SK-N-SH treated with all-trans-retinoic acid at 6 μM for 48 hours (cell line): ENCODE measurements around the gene FAM237B.

Experiments
- ATAC-seq: fragments of 200-7000 bp; cut with Tn5 transposase; 3 replicates; pipeline ENCODE4 v1.9.1; 2020; ENCODE audit warnings: mild to moderate bottlenecking, moderate library complexity
- ARNTL ChIP-seq: fragments of 450-650 bp; formaldehyde crosslinking; IDR thresholded peaks from 2 replicates; pipeline ENCODE4 v1.5.0; 2020; ENCODE audit warnings: low read depth, mild to moderate bottlenecking, moderate library complexity, borderline replicate concordance
- BACH2 ChIP-seq: fragments of 250-450 bp; sonication (Bioruptor Pico); IDR thresholded peaks from 2 replicates; pipeline ENCODE4 v1.9.0; 2021; ENCODE audit warnings: mild to moderate bottlenecking, borderline replicate concordance
- CREB5 ChIP-seq: fragments of 250-450 bp; sonication (Bioruptor Pico); IDR thresholded peaks from 2 replicates; pipeline ENCODE4 v1.5.1; 2020; ENCODE audit warnings: low read depth, mild to moderate bottlenecking, moderate library complexity
- CSDC2 ChIP-seq: fragments of 250-450 bp; sonication (Bioruptor Pico); IDR thresholded peaks from 2 replicates; pipeline ENCODE4 v1.5.0; 2020; ENCODE audit warnings: mild to moderate bottlenecking, moderate library complexity
- CSRNP3 ChIP-seq: fragments of 250-450 bp; sonication (Bioruptor Pico); IDR thresholded peaks from 2 replicates; pipeline ENCODE4 v1.5.1; 2021; ENCODE audit warnings: mild to moderate bottlenecking, moderate library complexity
- ESRRG ChIP-seq: fragments of 250-450 bp; sonication (Bioruptor Pico); IDR thresholded peaks from 2 replicates; pipeline ENCODE4 v1.6.1; 2021; ENCODE audit warnings: mild to moderate bottlenecking
- GLIS3 ChIP-seq: fragments of 250-450 bp; sonication (Bioruptor Pico); IDR thresholded peaks from 2 replicates; pipeline ENCODE4 v1.5.0; 2020; ENCODE audit warnings: mild to moderate bottlenecking, moderate library complexity
- ISL1 ChIP-seq: fragments of 250-450 bp; sonication (Bioruptor Pico); IDR thresholded peaks from 2 replicates; pipeline ENCODE4 v2.1.2; 2022; ENCODE audit warnings: mild to moderate bottlenecking, moderate library complexity
- OSR1 ChIP-seq: fragments of 250-450 bp; sonication (Bioruptor Pico); IDR thresholded peaks from 2 replicates; pipeline ENCODE4 v1.8.0; 2022; ENCODE audit warnings: moderate library complexity, mild to moderate bottlenecking, inconsistent platforms
- POU6F1 ChIP-seq: fragments of 250-450 bp; sonication (Bioruptor Pico); IDR thresholded peaks from 2 replicates; pipeline ENCODE4 v1.8.0; 2021; ENCODE audit warnings: low read depth, mild to moderate bottlenecking, moderate library complexity, borderline replicate concordance
- PPARA ChIP-seq: fragments of 250-450 bp; sonication (Bioruptor Pico); IDR thresholded peaks from 2 replicates; pipeline ENCODE4 v1.5.0; 2020; ENCODE audit warnings: mild to moderate bottlenecking, borderline replicate concordance
- RARB ChIP-seq: fragments of 250-450 bp; sonication (Bioruptor Pico); IDR thresholded peaks from 2 replicates; pipeline ENCODE4 v1.8.0; 2021; ENCODE audit warnings: mild to moderate bottlenecking, moderate library complexity
- SNAI2 ChIP-seq: fragments of 250-450 bp; sonication (Bioruptor Pico); IDR thresholded peaks from 2 replicates; pipeline ENCODE4 v1.5.0; 2020; ENCODE audit warnings: mild to moderate bottlenecking, moderate library complexity
- TCF4 ChIP-seq: fragments of 250-450 bp; sonication (Bioruptor Pico); IDR thresholded peaks from 2 replicates; pipeline ENCODE4 v1.8.0; 2021; ENCODE audit warnings: mild to moderate bottlenecking, moderate library complexity, borderline replicate concordance
- TOX ChIP-seq: fragments of 250-450 bp; sonication (Bioruptor Pico); IDR thresholded peaks from 2 replicates; pipeline ENCODE4 v1.8.0; 2021; ENCODE audit warnings: mild to moderate bottlenecking, moderate library complexity, borderline replicate concordance
- ZC3H10 ChIP-seq: fragments of 250-450 bp; sonication (Bioruptor Pico); IDR thresholded peaks from 2 replicates; pipeline ENCODE4 v1.5.1; 2021; ENCODE audit warnings: mild to moderate bottlenecking, moderate library complexity
- ZFP3 ChIP-seq: fragments of 250-450 bp; sonication (Bioruptor Pico); IDR thresholded peaks from 2 replicates; pipeline ENCODE4 v1.5.0; 2020; ENCODE audit warnings: mild to moderate bottlenecking, moderate library complexity
- ZFP30 ChIP-seq: fragments of 450-650 bp; formaldehyde crosslinking; IDR thresholded peaks from 2 replicates; pipeline ENCODE4 v1.5.0; 2022; ENCODE audit warnings: mild to moderate bottlenecking, moderate library complexity
- ZNF565 ChIP-seq: fragments of 450-650 bp; formaldehyde crosslinking; conservative IDR thresholded peaks from 2 replicates; pipeline ENCODE4 v1.5.0; 2020; ENCODE audit warnings: low read depth, mild to moderate bottlenecking, moderate library complexity
- ZNF70 ChIP-seq: fragments of 450-650 bp; formaldehyde crosslinking; IDR thresholded peaks from 2 replicates; pipeline ENCODE4 v1.5.0; 2020; ENCODE audit warnings: mild to moderate bottlenecking, moderate library complexity
- ZNF8 ChIP-seq: fragments of 450-650 bp; formaldehyde crosslinking; IDR thresholded peaks from 2 replicates; pipeline ENCODE4 v1.5.0; 2020; ENCODE audit warnings: mild to moderate bottlenecking, moderate library complexity

The FAM237B gene

GRCh38 chr7:90309872-90310271, 11.2 kb downstream of the FAM237B start:
- no peak for ATAC-seq
- TF ChIP-seq ISL1 = no peak
- no peak for TF ChIP-seq TOX (CRISPR knock-in tag)
- TF ChIP-seq POU6F1 (CRISPR knock-in tag) = no peak
- no peak for TF ChIP-seq ARNTL
- TF ChIP-seq OSR1 (CRISPR knock-in tag) = no peak
- no peak for TF ChIP-seq ZFP3 (CRISPR knock-in tag)
- no peak for TF ChIP-seq ZNF8 (CRISPR knock-in tag)
- no peak for TF ChIP-seq ZNF565 (CRISPR knock-in tag)
- TF ChIP-seq RARB (CRISPR knock-in tag) = no peak
- TF ChIP-seq ZNF70 (CRISPR knock-in tag) = no peak
- TF ChIP-seq CSDC2 (CRISPR knock-in tag) = no peak
- no peak for TF ChIP-seq ZC3H10 (CRISPR knock-in tag)
- TF ChIP-seq GLIS3 = no peak
- TF ChIP-seq TCF4 = no peak

GRCh38 chr7:90303241-90303640, 17.9 kb downstream of the FAM237B start:
- TF ChIP-seq CSRNP3 = no peak
- TF ChIP-seq CREB5 (CRISPR knock-in tag) = no peak
- TF ChIP-seq SNAI2 = no peak
- no peak for TF ChIP-seq OSR1 (CRISPR knock-in tag)
- TF ChIP-seq TOX (CRISPR knock-in tag) = no peak
- TF ChIP-seq ZFP30 = no peak
- TF ChIP-seq, all 23 proteins: peak for 0
- ATAC-seq = no peak

- TF ChIP-seq PPARA (CRISPR knock-in tag) (no peak), ESRRG (CRISPR knock-in tag) (no peak), CSRNP3 (no peak), POU6F1 (CRISPR knock-in tag) (no peak)
- ATAC-seq = peak; percentile 100
Measured at GRCh38 chr7:90298145-90299038, 22.7 kb downstream of the FAM237B start.

- TF ChIP-seq PPARA (CRISPR knock-in tag) (no peak), ARNTL (no peak), ZC3H10 (CRISPR knock-in tag) (no peak), BACH2 (CRISPR knock-in tag) (no peak), ZNF8 (CRISPR knock-in tag) (no peak), CREB5 (CRISPR knock-in tag) (no peak), RARB (CRISPR knock-in tag) (no peak), TOX (CRISPR knock-in tag) (no peak)
- no peak for ATAC-seq
Measured at GRCh38 chr7:90290244-90291113, 30.6 kb downstream of the FAM237B start.
